GM12864 (cell line): Measurements from ENCODE around the gene SPATA31D4.

Experiments
- DNase-seq: peaks from one replicate; pipeline ENCODE4 v3.0.0-alpha.2; 2011; ENCODE audit warnings: low read depth
- H3K4me3 ChIP-seq: 2 replicates; pipeline ENCODE4 v1.5.1; 2011; ENCODE audit warnings: mild to moderate bottlenecking, low read depth, low read length, control low read depth
- TF ChIP-seq, protein P1 (sequence below): IDR thresholded peaks from 2 replicates; pipeline ENCODE4 v1.5.1; 2011; ENCODE audit warnings: low read depth, mild to moderate bottlenecking, moderate library complexity, low read length, control low read depth, inconsistent platforms; ENCODE audit errors: missing control alignments

Gene SPATA31D4

DNA sequence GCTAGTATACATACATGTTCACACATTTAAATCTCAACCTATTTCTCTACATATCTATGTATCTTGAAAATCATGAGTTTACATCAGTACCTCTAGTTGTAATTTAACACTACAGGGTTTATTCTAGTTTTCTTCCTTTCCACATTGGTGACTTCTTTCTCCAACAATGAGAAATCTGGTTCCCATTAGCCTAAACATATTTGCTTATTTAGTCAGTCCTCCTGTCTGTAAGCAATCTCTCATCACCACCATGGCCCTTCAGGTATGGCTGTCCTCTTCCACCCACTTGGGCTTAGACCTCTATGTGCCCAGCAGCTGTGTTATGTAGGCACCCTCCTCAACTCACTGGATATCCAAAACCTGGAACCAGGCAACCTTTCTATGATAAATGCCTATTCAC, 52.3 kb downstream of the SPATA31D4 start:
- TF ChIP-seq, protein P1, sequence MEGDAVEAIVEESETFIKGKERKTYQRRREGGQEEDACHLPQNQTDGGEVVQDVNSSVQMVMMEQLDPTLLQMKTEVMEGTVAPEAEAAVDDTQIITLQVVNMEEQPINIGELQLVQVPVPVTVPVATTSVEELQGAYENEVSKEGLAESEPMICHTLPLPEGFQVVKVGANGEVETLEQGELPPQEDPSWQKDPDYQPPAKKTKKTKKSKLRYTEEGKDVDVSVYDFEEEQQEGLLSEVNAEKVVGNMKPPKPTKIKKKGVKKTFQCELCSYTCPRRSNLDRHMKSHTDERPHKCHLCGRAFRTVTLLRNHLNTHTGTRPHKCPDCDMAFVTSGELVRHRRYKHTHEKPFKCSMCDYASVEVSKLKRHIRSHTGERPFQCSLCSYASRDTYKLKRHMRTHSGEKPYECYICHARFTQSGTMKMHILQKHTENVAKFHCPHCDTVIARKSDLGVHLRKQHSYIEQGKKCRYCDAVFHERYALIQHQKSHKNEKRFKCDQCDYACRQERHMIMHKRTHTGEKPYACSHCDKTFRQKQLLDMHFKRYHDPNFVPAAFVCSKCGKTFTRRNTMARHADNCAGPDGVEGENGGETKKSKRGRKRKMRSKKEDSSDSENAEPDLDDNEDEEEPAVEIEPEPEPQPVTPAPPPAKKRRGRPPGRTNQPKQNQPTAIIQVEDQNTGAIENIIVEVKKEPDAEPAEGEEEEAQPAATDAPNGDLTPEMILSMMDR = no peak
- no peak overlapping the region for H3K4me3 ChIP-seq
- no peak for DNase-seq

DNA sequence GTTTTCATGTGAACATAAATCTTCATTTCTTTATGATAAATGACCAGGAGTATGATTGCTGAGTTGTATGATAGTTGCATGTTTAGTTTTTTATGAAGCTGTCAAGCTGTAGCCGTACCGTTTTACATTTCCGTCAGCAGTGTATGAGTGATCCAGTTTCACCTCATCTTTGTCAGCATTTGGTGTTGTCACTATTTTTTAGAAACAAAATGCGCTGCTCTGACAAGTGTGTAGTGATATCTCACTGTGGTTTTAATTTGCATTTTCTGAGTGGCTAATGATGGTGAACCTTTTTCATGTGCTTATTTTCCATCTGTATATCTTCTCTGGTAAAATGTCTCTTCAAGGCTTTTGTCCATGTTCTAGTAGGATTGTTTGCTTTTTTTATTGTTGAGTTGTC, 53.7 kb downstream of the SPATA31D4 start:
- DNase-seq = no peak
- no peak overlapping the region for H3K4me3 ChIP-seq
- TF ChIP-seq, protein P1 = no peak
